Measurements from ENCODE around the gene OR6N2.

The OR6N2 gene

DNA sequence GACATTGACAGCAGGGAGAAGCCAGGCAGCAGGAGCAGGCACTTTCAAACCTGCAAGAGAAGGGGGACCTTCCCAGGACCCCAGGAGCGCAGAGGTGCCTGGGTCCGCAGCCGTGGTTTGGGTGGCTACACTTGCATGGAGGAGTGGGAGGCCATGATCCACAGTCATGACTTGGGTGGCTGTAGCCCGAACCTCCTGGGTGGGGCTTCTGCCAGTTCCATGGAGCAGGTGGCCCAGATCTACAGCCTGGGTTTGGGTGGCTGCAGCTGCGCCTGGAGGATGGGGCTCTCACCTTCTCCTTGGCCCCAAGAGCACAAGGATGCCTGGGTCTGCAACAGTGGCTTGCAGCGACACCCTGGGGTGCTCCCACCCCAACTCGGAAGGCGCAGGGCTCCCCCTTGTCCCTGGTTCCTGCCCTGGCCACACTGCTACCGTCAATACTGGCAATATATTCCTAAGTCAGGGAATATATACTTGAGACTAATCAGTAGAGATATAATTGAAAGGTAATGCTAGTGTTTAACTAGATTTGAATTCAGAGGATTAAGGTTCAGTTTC lies 28.8 kb downstream of the OR6N2 start:
- no peak for DNase-seq

DNA sequence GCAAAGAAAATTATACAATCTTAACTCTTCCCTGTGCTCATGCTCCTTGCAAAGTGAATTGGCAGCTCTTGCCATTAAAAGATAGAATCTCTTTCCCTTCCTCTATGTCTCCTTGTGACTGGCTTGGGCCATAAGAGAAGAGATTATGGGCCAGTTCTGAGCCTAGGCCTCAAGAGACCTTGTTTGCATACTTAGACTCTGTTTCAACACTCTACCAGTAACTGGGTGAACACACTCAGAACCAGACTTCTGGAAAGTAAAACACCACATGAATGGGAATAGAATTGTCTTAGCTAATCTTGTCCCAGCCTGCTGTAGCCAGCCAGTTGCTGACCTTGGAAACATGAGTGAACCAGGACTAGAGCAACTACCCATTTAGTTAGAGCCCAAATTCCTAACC lies 45.2 kb downstream of the OR6N2 start:
- no peak for DNase-seq

DNA sequence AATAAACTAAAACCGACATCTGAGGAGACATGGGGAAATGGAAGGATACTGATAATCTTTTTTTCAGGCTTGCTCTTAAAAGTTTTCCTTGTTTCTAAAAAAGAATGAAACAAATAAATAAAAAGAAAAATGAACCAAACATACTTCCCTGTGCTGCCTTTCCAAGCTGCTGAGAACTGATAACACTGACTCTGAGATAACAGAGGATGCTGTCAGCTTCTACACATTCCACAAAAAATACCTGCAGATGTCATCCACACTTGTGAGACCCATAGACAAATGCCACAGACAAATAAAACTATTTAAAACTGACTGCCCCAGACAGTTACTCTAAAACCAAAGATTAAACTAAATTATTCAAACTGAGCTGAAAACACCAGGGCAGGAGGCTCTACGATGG lies 48.5 kb downstream of the OR6N2 start:
- no peak for DNase-seq

DNA sequence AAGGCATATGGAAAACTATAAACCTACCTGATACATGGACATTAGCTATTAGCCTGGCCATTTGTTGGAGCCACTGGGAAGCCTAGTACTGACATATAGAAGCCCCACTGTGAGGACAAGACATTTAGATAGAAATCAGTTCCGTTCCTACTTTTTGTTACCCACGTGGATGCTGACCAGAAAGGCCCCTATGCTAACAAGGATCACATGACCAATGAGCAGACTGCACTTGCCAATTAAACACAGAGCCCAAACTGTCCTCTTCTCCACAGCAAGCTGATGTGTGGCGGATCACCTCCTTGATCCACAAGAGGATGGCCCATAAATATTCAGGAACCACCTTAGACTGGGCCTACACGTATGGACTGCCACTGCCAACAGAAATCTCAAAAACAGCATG lies 49.3 kb downstream of the OR6N2 start:
- no peak for DNase-seq

DNA sequence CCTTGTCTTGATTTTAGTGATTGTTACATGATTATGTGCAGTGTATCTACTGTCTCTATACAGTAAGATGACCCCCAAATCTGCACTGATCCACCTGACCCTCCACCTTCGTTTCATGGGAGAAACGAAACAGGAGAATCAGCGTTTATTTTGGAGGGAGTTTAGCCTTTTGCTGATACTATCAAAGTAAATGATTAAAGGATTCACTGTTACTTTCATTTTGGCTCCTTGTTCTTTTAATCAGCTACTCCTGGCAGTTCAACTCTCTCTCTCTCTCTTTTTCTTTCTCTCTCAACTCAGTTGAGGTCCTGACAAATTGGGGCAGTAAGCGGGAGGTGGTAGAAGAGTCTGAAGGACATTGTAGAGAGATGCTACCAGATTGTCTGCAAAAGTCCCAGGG lies 50.6 kb downstream of the OR6N2 start:
- DNase-seq = no peak

DNA sequence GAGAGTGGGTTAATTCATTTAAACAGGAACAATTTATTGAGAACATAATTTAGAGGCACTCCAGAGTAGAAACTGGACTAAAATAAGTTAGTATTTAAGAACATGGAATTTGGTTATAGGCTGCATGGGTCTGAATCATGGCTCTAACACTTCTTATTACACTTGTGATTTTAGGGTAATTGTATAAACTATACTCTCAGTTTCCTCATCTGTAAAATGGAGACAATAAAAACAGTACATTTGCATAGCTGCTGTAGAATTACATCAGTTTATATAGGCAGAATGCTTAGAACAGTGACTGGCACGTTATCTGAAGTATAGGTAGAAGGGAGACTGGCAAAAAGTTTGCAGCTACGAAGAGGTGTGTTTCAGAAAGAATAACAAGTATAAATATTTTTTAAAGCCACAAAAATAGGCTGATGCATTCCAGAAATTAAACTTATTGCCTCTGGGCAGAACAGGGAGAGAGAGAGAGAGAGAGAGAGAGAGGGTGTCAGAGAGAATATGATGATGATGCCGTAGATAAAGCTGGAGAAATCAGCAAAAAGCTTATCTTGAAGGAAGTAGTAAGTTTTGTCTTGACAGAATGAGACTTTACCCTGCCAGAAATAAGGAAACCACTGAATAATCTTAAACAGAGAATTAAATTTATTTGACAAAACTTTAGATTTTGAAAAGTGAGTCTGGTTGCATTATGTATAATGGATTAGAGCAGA lies 52.3 kb downstream of the OR6N2 start:
- DNase-seq = no peak

DNA sequence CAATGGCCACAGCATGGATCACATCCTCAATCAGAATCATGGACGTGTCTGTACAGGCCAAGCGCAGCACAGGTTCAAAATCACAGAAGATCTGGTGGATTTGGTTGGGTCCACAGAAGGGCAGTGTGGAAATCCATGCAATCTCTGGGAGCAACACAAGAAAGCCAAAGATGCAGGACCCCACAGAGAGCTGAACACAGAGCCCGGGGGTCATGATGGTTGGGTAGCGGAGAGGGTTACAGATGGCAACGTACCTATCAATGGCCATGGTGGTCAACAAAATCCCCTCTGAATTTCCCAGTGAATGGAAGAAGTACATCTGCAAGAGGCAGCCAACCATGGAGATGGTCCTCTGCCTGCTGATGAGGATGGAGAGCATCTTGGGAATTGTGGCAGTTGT lies 56.6 kb downstream of the OR6N2 start:
- DNase-seq = no peak

All from GOT3 (cell line).